CD14-positive monocyte (primary cell): ENCODE results near the gene SPSB4. TPM values are rescaled to one million over a fixed set of nuclear protein-coding genes. Genes with fewer than 3 reads are reported as not detected.

Source experiments
- DNase-seq, 3 donors: peaks; one replicate each; pipeline ENCODE4 v3.0.0-alpha.2; 2011 to 2022
- H2AFZ ChIP-seq: 2 replicates; pipeline ENCODE4 v1.6.0; 2012; ENCODE audit warnings: mild to moderate bottlenecking, low read depth, low read length, inconsistent platforms; ENCODE audit not compliant: insufficient read depth, poor library complexity, severe bottlenecking
- H3K27ac ChIP-seq, 2 donors: 1 replicate in 1 of 2; 2 replicates in 1 of 2; pipeline ENCODE4 v1.5.1; 2012 to 2013; ENCODE audit warnings: low read length in 2 of 2, control low read depth in 1 of 2, inconsistent platforms in 1 of 2, low read depth in 1 of 2, mild to moderate bottlenecking in 1 of 2
- H3K27me3 ChIP-seq, 2 donors: one replicate each; pipeline versions ENCODE4 v1.6.0 to v1.6.1; 2011 to 2013; ENCODE audit warnings: low read length in 2 of 2; ENCODE audit not compliant: control insufficient read depth in 2 of 2, insufficient read depth in 2 of 2
- H3K36me3 ChIP-seq, 2 donors: replicated peaks in 1 of 2; 1 replicate in 1 of 2; 2 replicates in 1 of 2; pipeline versions ENCODE4 v1.5.1 to v1.6.1; 2012 to 2013; ENCODE audit warnings: low read length in 2 of 2, control low read depth in 1 of 2, inconsistent platforms in 1 of 2, mild to moderate bottlenecking in 1 of 2; ENCODE audit not compliant: insufficient read depth in 2 of 2, control insufficient read depth in 1 of 2
- H3K4me1 ChIP-seq, 2 donors: 1 replicate in 1 of 2; 2 replicates in 1 of 2; pipeline versions ENCODE4 v1.5.1 to v1.6.1; 2012 to 2013; ENCODE audit warnings: low read length in 2 of 2, control low read depth in 1 of 2, inconsistent platforms in 1 of 2, mild to moderate bottlenecking in 1 of 2, moderate library complexity in 1 of 2; ENCODE audit not compliant: insufficient read depth in 2 of 2, control insufficient read depth in 1 of 2
- H3K4me2 ChIP-seq: replicated peaks from 2 replicates; pipeline ENCODE3; 2012; ENCODE audit warnings: low read length, moderate library complexity, mild to moderate bottlenecking; ENCODE audit not compliant: poor library complexity, severe bottlenecking; ENCODE audit errors: extremely low read depth
- H3K4me3 ChIP-seq, 3 experiments: fragments of 200-600 bp in 1 of 3; sonication (generic) in 1 of 3; replicated peaks in 1 of 3; 1 replicate in 2 of 3; 2 replicates in 1 of 3; pipeline ENCODE4 v1.5.1; 2011 to 2013; ENCODE audit warnings: low read length in 3 of 3, mild to moderate bottlenecking in 3 of 3, control low read depth in 2 of 3, low read depth in 2 of 3, inconsistent platforms in 1 of 3, moderate library complexity in 1 of 3
- H3K79me2 ChIP-seq: 2 replicates; pipeline ENCODE4 v1.6.0; 2012; ENCODE audit warnings: mild to moderate bottlenecking, control low read depth, inconsistent platforms, low read length, moderate library complexity; ENCODE audit not compliant: insufficient read depth
- H3K9ac ChIP-seq: 2 replicates; pipeline ENCODE4 v1.6.0; 2017; ENCODE audit warnings: low read length, mild to moderate bottlenecking; ENCODE audit not compliant: insufficient read depth, poor library complexity, severe bottlenecking
- H3K9me3 ChIP-seq, 2 donors: replicated peaks in 1 of 2; 1 replicate in 1 of 2; 2 replicates in 1 of 2; pipeline versions ENCODE4 v1.5.1 to v1.6.1; 2012 to 2013; ENCODE audit warnings: low read length in 2 of 2, control low read depth in 1 of 2; ENCODE audit not compliant: control insufficient read depth in 1 of 2, insufficient read depth in 1 of 2
- H4K20me1 ChIP-seq: 2 replicates; pipeline ENCODE4 v1.6.0; 2012; ENCODE audit warnings: mild to moderate bottlenecking, low read length, control low read depth, moderate library complexity; ENCODE audit not compliant: insufficient read depth
- H3K27ac Mint-ChIP-seq, 7 donors: one replicate each; pipeline ENCODE4 v1.8.0; 2020; ENCODE audit warnings: mild to moderate bottlenecking in 7 of 7, mixed read lengths in 7 of 7, moderate library complexity in 6 of 7, inconsistent platforms in 2 of 7
- H3K27me3 Mint-ChIP-seq, 3 donors: one replicate each; pipeline ENCODE4 v1.8.0; 2021 to 2022; ENCODE audit warnings: low read depth in 3 of 3, mild to moderate bottlenecking in 3 of 3, mixed read lengths in 3 of 3, moderate library complexity in 3 of 3, inconsistent platforms in 1 of 3
- H3K36me3 Mint-ChIP-seq, 2 donors: one replicate each; pipeline ENCODE4 v1.8.0; 2020; ENCODE audit warnings: mixed read lengths in 2 of 2, inconsistent platforms in 1 of 2, mild to moderate bottlenecking in 1 of 2
- H3K4me1 Mint-ChIP-seq: one replicate; pipeline ENCODE4 v1.8.0; 2020; ENCODE audit warnings: mild to moderate bottlenecking, mixed read lengths
- H3K4me3 Mint-ChIP-seq, 2 donors: one replicate each; pipeline ENCODE4 v1.8.0; 2020; ENCODE audit warnings: mild to moderate bottlenecking in 2 of 2, mixed read lengths in 2 of 2, moderate library complexity in 1 of 2
- H3K9me3 Mint-ChIP-seq, 7 donors: one replicate each; pipeline ENCODE4 v1.8.0; 2020 to 2022; ENCODE audit warnings: mixed read lengths in 7 of 7, mild to moderate bottlenecking in 6 of 7, moderate library complexity in 6 of 7, inconsistent platforms in 2 of 7
- WGBS: methylation state at CpG from one replicate; pipeline ENCODE4 v1.1.5; 2013; ENCODE audit warnings: missing lambda C conversion rate; ENCODE audit not compliant: insufficient coverage; 5-methylcytosine and 5-hydroxymethylcytosine counted together
- intact Hi-C, 2 donors: fragments of 100-400 bp; cut with micrococcal nuclease; formaldehyde crosslinking; loops; one replicate each; pipeline versions ENCODE4 v1.15.0 to v1.15.1; 2023
- polyA plus RNA-seq, 3 donors: library from polyadenylated mRNA; depleted of rRNA in 1 of 3; unstranded in 2 of 3; stranded (reverse) in 1 of 3; fragments of 300-500 nt in 2 of 3; fragments of >200 nt in 1 of 3; fragmentation: Illumina TruSeq in 2 of 3; gene quantifications; 1 replicate in 2 of 3; 2 replicates in 1 of 3; pipeline ENCODE4 v1.2.3, GENCODE V29; 2012 to 2021
- TF ChIP-seq, protein P1 (sequence below): fragments of 200-600 bp; IDR thresholded peaks from one replicate; pipeline ENCODE4 v1.8.0; 2022; ENCODE audit warnings: antibody characterized with exemption, mild to moderate bottlenecking

Gene SPSB4
- polyA plus RNA-seq, 3 donors: not detected

DNA sequence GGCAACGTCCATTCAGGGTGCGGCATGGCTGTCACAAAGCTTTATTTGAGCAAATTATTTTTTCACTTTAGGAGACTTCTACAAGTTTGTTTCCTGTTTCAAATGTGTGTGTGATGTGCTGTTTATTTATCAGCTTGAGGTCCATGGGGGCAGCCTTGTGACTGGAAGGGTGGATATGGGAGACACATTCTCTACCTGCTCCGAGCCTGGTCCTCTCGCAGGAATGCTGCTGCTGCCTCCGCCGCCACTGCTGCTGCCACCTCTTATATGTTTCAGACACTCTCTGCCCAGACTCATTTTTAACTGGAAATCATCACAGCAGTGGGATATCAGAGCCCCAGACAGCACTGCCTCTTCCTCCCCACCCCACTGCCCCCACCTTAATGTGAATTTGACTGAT, 97.0 kb downstream of the SPSB4 start:
- intact Hi-C loops: no loop called here
- Mint-ChIP-seq H3K27ac (peak overlapping the region in 1 of 7 donors; percentile 49), H3K9me3 (peaks cover 2 to 12% (median 2%) of the 10 kb centered on the region in 7 donors), H3K4me3 (no peak overlapping the region), H3K36me3 (no peaks in the 10 kb centered on the region), H3K27me3 (peaks cover 3 to 4% (median 3%) of the 10 kb centered on the region in 3 donors), H3K4me1 (no peaks in the 10 kb centered on the region)
- no peaks in the 10 kb centered on the region for H3K4me1 ChIP-seq
- no peaks in the 10 kb centered on the region for H4K20me1 ChIP-seq
- H3K27ac ChIP-seq: no peak overlapping the region
- H3K4me2 ChIP-seq: no peak overlapping the region
- no peak overlapping the region for H3K9ac ChIP-seq
- no peaks in the 10 kb centered on the region for H3K79me2 ChIP-seq
- H3K4me3 ChIP-seq: no peak overlapping the region
- TF ChIP-seq, protein P1, sequence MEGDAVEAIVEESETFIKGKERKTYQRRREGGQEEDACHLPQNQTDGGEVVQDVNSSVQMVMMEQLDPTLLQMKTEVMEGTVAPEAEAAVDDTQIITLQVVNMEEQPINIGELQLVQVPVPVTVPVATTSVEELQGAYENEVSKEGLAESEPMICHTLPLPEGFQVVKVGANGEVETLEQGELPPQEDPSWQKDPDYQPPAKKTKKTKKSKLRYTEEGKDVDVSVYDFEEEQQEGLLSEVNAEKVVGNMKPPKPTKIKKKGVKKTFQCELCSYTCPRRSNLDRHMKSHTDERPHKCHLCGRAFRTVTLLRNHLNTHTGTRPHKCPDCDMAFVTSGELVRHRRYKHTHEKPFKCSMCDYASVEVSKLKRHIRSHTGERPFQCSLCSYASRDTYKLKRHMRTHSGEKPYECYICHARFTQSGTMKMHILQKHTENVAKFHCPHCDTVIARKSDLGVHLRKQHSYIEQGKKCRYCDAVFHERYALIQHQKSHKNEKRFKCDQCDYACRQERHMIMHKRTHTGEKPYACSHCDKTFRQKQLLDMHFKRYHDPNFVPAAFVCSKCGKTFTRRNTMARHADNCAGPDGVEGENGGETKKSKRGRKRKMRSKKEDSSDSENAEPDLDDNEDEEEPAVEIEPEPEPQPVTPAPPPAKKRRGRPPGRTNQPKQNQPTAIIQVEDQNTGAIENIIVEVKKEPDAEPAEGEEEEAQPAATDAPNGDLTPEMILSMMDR: no peak
- no peak overlapping the region for H2AFZ ChIP-seq
- no peaks in the 10 kb centered on the region for H3K27me3 ChIP-seq
- H3K36me3 ChIP-seq: no peaks in the 10 kb centered on the region
- WGBS: 100% methylated on average over 2 of the region's 6 CpGs
- peaks cover 2 to 4% of the 10 kb centered on the region in 2 donors for H3K9me3 ChIP-seq
- no peak for DNase-seq

DNA sequence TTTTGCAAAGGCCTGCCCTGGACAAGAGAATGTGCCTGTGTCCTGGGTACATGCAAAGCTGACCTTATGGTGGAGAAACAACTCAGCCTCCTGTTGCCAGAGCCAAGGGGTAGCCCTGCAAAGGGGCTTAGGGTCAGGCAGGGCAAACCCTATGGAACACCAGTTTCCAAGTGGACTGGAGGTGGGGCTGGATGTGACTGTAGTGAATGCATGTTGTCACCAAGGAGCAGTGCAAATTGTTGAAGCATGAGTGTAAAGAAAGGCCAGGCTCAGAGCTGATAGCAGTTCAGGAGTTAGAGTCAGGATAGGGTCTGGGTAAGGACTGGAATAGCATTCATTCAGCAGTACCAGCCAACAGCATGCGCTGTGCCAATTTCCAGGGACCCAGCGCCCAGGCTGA, 97.6 kb downstream of the SPSB4 start:
- TF ChIP-seq, protein P1: no peak
- no peaks in the 10 kb centered on the region for H3K4me1 ChIP-seq
- Mint-ChIP-seq H3K36me3 (no peaks in the 10 kb centered on the region), H3K9me3 (peaks cover 0 to 8% (median 0%) of the 10 kb centered on the region in 7 donors), H3K4me3 (no peak overlapping the region), H3K4me1 (no peaks in the 10 kb centered on the region), H3K27me3 (peaks cover 3 to 4% (median 3%) of the 10 kb centered on the region in 3 donors), H3K27ac (no peak overlapping the region)
- H3K4me3 ChIP-seq: no peak overlapping the region
- no peak overlapping the region for H3K9ac ChIP-seq
- intact Hi-C loops: no loop called here
- no peaks in the 10 kb centered on the region for H3K27me3 ChIP-seq
- no peaks in the 10 kb centered on the region for H3K36me3 ChIP-seq
- H2AFZ ChIP-seq: no peak overlapping the region
- H3K4me2 ChIP-seq: no peak overlapping the region
- WGBS: no CpG with 5 or more reads among the region's 2 CpGs
- H3K27ac ChIP-seq: no peak overlapping the region
- H4K20me1 ChIP-seq: no peaks in the 10 kb centered on the region
- no peaks in the 10 kb centered on the region for H3K9me3 ChIP-seq
- no peaks in the 10 kb centered on the region for H3K79me2 ChIP-seq
- no peak for DNase-seq
